GM12801 (cell line): ENCODE measurements around the gene CHRNA9.

Experiments
- CTCF ChIP-seq: IDR thresholded peaks from one replicate; pipeline ENCODE4 v1.5.1; 2011; ENCODE audit warnings: control low read depth; ENCODE audit not compliant: insufficient read length; ENCODE audit errors: extremely low read depth

Gene CHRNA9

GRCh38 chr4:40333921-40334352 is 1.2 kb upstream of the CHRNA9 start:
- no peak for TF ChIP-seq CTCF

GRCh38 chr4:40335525-40335894 is 377 bp downstream of the CHRNA9 start:
- TF ChIP-seq CTCF, result no peak

- TF ChIP-seq CTCF, result no peak
Observed at GRCh38 chr4:40337051-40337450, 1.9 kb downstream of the CHRNA9 start.

- TF ChIP-seq CTCF, result no peak
Observed at GRCh38 chr4:40337523-40337922, 2.4 kb downstream of the CHRNA9 start.

GRCh38 chr4:40340030-40340429 is 4.9 kb downstream of the CHRNA9 start:
- no peak for TF ChIP-seq CTCF

- TF ChIP-seq CTCF, result no peak
Observed at GRCh38 chr4:40347472-40347871, 12.3 kb downstream of the CHRNA9 start.

GRCh38 chr4:40348000-40348399 is 12.9 kb downstream of the CHRNA9 start:
- TF ChIP-seq CTCF, result no peak

GRCh38 chr4:40349561-40350198 is 14.5 kb downstream of the CHRNA9 start:
- TF ChIP-seq CTCF, result no peak
